ENCODE results near the gene NDUFB5. TPM values are rescaled to one million over a fixed set of nuclear protein-coding genes. Genes with fewer than 3 reads are reported as not detected.

Gene NDUFB5
- total RNA-seq, 1 donor from 2014 or later: 98.9 TPM

Other genes with a start within 250 kb of the NDUFB5 start
- 13.2 TPM for gene GNB4, start 153.3 kb upstream of the NDUFB5 start, total RNA-seq
- 36.4 TPM for gene ACTL6A, start 41.9 kb upstream of the NDUFB5 start, total RNA-seq
- 23.6 TPM for gene MRPL47, start 156 bp upstream of the NDUFB5 start, total RNA-seq
- gene USP13, start 48.2 kb downstream of the NDUFB5 start, total RNA-seq: 3.3 TPM